ENCODE data around the gene DLEC1.
"Not testable (repeated sequence)": the region's sequence is repeated elsewhere in the genome, so short reads cannot be mapped to it uniquely, and the experiment has no call there.

- TF ChIP-seq NFYB (CRISPR knock-in tag; conservative IDR thresholded peaks at IDR 0.05; ENCODE audit: low read depth); ZNF281 (CRISPR knock-in tag; IDR thresholded peaks at IDR 0.05); CTCF (IDR thresholded peaks at IDR 0.05); ZNF121 (CRISPR knock-in tag; IDR thresholded peaks at IDR 0.05); ZNF138 (CRISPR knock-in tag; conservative IDR thresholded peaks at IDR 0.05); FOXK1 (CRISPR knock-in tag; IDR thresholded peaks at IDR 0.05); NR2C2 (CRISPR knock-in tag; IDR thresholded peaks at IDR 0.05); CREB1 (CRISPR knock-in tag; IDR thresholded peaks at IDR 0.05): not testable (repeated sequence)
Measured at GRCh38 chr3:38160704-38161103, 121.7 kb downstream of the DLEC1 start.

All from WTC11 (cell line).